Measurements from ENCODE around the gene RGS12. TPM values are rescaled to one million over a fixed set of nuclear protein-coding genes. Genes with fewer than 3 reads are reported as not detected.
A peak's percentile ranks its signal among the peaks of the same experiment; 100 is the strongest.

Gene RGS12
- total and polyA plus RNA-seq, 2 experiments from 2014 or later, result 9.3 to 13.2 TPM

DNA sequence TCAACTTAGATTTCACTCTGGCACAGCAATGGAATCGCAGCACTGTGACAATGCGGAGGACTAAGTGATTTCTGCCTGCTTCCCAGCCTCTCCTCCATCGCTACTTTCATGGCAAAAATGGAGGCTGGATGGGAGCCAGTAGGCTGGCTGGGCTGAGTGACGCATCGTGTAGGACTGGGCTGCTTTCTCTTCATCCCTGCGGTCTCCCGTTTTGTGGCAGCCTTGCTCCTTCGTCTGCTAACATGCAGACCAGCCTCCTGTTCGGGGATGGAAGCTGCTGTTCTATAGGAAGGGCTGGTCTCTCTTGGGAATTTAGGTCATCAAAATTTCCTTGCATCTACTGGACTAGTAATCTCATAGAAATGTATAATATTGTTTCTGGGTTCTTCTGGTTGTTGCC lies 15.8 kb upstream of the RGS12 start:
- no peak overlapping the region for H3K27ac ChIP-seq
- H3K79me2 ChIP-seq (ENCODE audit: insufficient read depth), result no peaks in the 10 kb centered on the region
- no peaks in the 10 kb centered on the region for H3K36me3 ChIP-seq (ENCODE audit: low read depth)
- TF ChIP-seq EZH2 (IDR thresholded peaks at IDR 0.05; ENCODE audit: insufficient read depth, poor library complexity, severe bottlenecking), result no peak
- TF ChIP-seq EZH2phosphoT487 (IDR thresholded peaks at IDR 0.05; ENCODE audit: insufficient read depth, low read depth), result no peak
- H3K9me3 ChIP-seq (ENCODE audit: low read depth), result no peaks in the 10 kb centered on the region
- no peak overlapping the region for H3K4me2 ChIP-seq (ENCODE audit: unreplicated experiment)
- H3K9me2 ChIP-seq (ENCODE audit: insufficient read depth), result no peaks in the 10 kb centered on the region
- in situ Hi-C loops (cut with MboI), result no loop called here
- WGBS, 2 experiments (ENCODE audit: low coverage in 1 of 2, low lambda C conversion rate in 2 of 2, missing lambda C conversion rate in 2 of 2), result 69 to 76% methylated on average over 9 of the region's 9 CpGs
- no peak overlapping the region for H3K4me3 ChIP-seq
- H3K9ac ChIP-seq, result no peak overlapping the region
- peak; percentile 30 for DNase-seq
- peaks cover 3% of the 10 kb centered on the region for H3K27me3 ChIP-seq (replicated peaks; ENCODE audit: insufficient read depth)
- H3K4me1 ChIP-seq (ENCODE audit: insufficient read depth), result no peaks in the 10 kb centered on the region
- H4K20me1 ChIP-seq (ENCODE audit: insufficient read depth), result no peaks in the 10 kb centered on the region
- H3F3A ChIP-seq (ENCODE audit: insufficient read depth), result no peaks in the 10 kb centered on the region
- H2AFZ ChIP-seq, result no peak overlapping the region

DNA sequence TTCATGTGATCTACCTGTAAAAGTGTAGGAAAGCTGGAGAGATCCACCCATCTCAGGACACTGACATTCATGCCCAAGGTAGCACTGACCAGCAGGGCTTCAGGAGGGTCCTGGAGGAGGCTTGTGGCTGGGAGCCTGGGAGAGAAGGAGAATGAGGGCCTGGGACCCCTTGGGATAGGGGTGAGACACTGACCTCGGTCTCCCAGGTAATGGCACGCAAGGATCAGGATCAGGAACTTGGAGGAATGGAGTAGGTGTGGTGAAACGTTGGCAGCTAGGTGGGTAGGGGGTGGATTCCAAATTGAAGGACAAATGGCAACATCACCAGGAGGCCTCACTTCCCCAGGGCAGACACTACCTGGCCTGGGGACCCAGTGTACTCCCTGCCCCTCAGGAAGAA lies 12.4 kb upstream of the RGS12 start:
- H3K4me1 ChIP-seq (ENCODE audit: insufficient read depth), result no peaks in the 10 kb centered on the region
- WGBS, 2 experiments (ENCODE audit: low coverage in 1 of 2, low lambda C conversion rate in 2 of 2, missing lambda C conversion rate in 2 of 2), result 61 to 63% methylated on average over 3 of the region's 3 CpGs
- TF ChIP-seq EZH2 (IDR thresholded peaks at IDR 0.05; ENCODE audit: insufficient read depth, poor library complexity, severe bottlenecking) (no peak), EZH2phosphoT487 (IDR thresholded peaks at IDR 0.05; ENCODE audit: insufficient read depth, low read depth) (no peak)
- no peaks in the 10 kb centered on the region for H3K9me2 ChIP-seq (ENCODE audit: insufficient read depth)
- H2AFZ ChIP-seq, result no peak overlapping the region
- DNase-seq, result no peak
- no peaks in the 10 kb centered on the region; the same call in 1 of the 2 replicates for H3K27me3 ChIP-seq (replicated peaks; ENCODE audit: insufficient read depth)
- no peak overlapping the region for H3K9ac ChIP-seq
- no peak overlapping the region for H3K27ac ChIP-seq
- no peaks in the 10 kb centered on the region for H3K79me2 ChIP-seq (ENCODE audit: insufficient read depth)
- H3K36me3 ChIP-seq (ENCODE audit: low read depth), result no peaks in the 10 kb centered on the region
- H3F3A ChIP-seq (ENCODE audit: insufficient read depth), result no peaks in the 10 kb centered on the region
- H3K4me3 ChIP-seq, result no peak overlapping the region
- H4K20me1 ChIP-seq (ENCODE audit: insufficient read depth), result no peaks in the 10 kb centered on the region
- H3K4me2 ChIP-seq (ENCODE audit: unreplicated experiment), result no peak overlapping the region
- no peaks in the 10 kb centered on the region for H3K9me3 ChIP-seq (ENCODE audit: low read depth)
- in situ Hi-C loops (cut with MboI), result no loop called here

DNA sequence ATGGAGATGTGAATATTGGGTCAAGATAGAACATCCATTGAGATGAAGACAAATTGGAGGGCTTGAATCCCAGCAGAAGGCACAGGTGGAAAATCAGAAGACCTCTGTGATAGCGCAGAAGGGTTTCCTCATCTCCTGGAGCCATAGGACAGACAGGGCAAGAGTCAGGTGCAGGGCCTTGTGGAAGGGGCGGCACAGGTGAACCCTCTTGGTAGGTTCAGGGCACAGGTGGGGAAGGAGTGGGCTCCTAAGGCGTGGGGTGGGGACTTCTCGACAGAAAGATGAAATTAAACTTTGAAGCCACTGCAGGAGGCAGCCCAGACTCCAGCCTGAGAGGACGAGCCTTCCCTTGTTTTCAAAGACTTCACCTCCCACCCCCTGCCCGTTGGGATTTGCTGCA lies 9.3 kb upstream of the RGS12 start:
- Histone ChIP-seq H3K9me2 (ENCODE audit: insufficient read depth) (no peaks in the 10 kb centered on the region), H3K36me3 (ENCODE audit: low read depth) (no peaks in the 10 kb centered on the region), H3K4me3 (no peak overlapping the region), H3F3A (ENCODE audit: insufficient read depth) (no peaks in the 10 kb centered on the region), H3K4me2 (ENCODE audit: unreplicated experiment) (no peak overlapping the region), H3K27ac (no peak overlapping the region), H2AFZ (no peak overlapping the region), H3K4me1 (ENCODE audit: insufficient read depth) (peaks cover 9% of the 10 kb centered on the region), H3K9ac (no peak overlapping the region), H3K27me3 (replicated peaks; ENCODE audit: insufficient read depth) (no peaks in the 10 kb centered on the region), H4K20me1 (ENCODE audit: insufficient read depth) (no peaks in the 10 kb centered on the region), H3K9me3 (ENCODE audit: low read depth) (no peaks in the 10 kb centered on the region), H3K79me2 (ENCODE audit: insufficient read depth) (no peaks in the 10 kb centered on the region)
- in situ Hi-C loops (cut with MboI), result no loop called here
- DNase-seq, result no peak
- no peak for TF ChIP-seq EZH2 (IDR thresholded peaks at IDR 0.05; ENCODE audit: insufficient read depth, poor library complexity, severe bottlenecking)
- 69 to 73% methylated on average over 6 of the region's 6 CpGs for WGBS, 2 experiments (ENCODE audit: low coverage in 1 of 2, low lambda C conversion rate in 2 of 2, missing lambda C conversion rate in 2 of 2)

DNA sequence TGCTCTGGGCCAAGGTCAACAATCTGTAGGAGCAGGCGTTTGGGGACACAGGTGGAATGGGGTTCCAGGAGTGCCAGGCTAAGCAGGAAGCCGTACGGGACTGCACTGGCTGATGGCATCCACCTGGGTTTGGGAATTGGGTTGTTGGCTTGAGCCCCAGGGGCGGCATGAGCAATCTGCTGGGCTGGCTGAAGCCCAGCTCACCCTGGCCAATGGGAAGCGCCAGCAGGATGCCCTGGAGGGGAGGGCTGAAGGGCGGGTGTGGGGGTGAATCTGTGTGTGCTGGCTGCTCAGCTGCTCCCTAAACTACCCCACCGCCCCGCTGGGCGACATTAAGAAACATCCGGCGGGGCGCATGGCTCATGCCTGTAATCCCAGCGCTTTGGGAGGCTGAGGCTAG lies 8.9 kb upstream of the RGS12 start:
- no peak overlapping the region for H3K4me3 ChIP-seq
- no peaks in the 10 kb centered on the region for H3K36me3 ChIP-seq (ENCODE audit: low read depth)
- no peak overlapping the region for H3K4me2 ChIP-seq (ENCODE audit: unreplicated experiment)
- no peaks in the 10 kb centered on the region for H3K9me2 ChIP-seq (ENCODE audit: insufficient read depth)
- H3K4me1 ChIP-seq (ENCODE audit: insufficient read depth), result peaks cover 9% of the 10 kb centered on the region
- no peaks in the 10 kb centered on the region for H4K20me1 ChIP-seq (ENCODE audit: insufficient read depth)
- in situ Hi-C loops (cut with MboI), result no loop called here
- WGBS, 2 experiments (ENCODE audit: low coverage in 1 of 2, low lambda C conversion rate in 2 of 2, missing lambda C conversion rate in 2 of 2), result 84 to 86% methylated on average over 13 of the region's 13 CpGs
- no peak overlapping the region for H3K9ac ChIP-seq
- H3F3A ChIP-seq (ENCODE audit: insufficient read depth), result no peaks in the 10 kb centered on the region
- H2AFZ ChIP-seq, result no peak overlapping the region
- no peak for TF ChIP-seq EZH2phosphoT487 (IDR thresholded peaks at IDR 0.05; ENCODE audit: insufficient read depth, low read depth)
- no peak for TF ChIP-seq EZH2 (IDR thresholded peaks at IDR 0.05; ENCODE audit: insufficient read depth, poor library complexity, severe bottlenecking)
- no peaks in the 10 kb centered on the region for H3K9me3 ChIP-seq (ENCODE audit: low read depth)
- H3K79me2 ChIP-seq (ENCODE audit: insufficient read depth), result no peaks in the 10 kb centered on the region
- no peak for DNase-seq
- no peak overlapping the region for H3K27ac ChIP-seq
- H3K27me3 ChIP-seq (replicated peaks; ENCODE audit: insufficient read depth), result no peaks in the 10 kb centered on the region

Data from GM23248 (cell line).